GM21390 (cell line): ENCODE results near the gene UBE2D2.
A peak's percentile ranks its signal among the peaks of the same experiment; 100 is the strongest.
"Not testable (repeated sequence)": the region's sequence is repeated elsewhere in the genome, so short reads cannot be mapped to it uniquely, and the experiment has no call there.

Source experiments
- ATAC-seq: cut with Tn5 transposase; IDR thresholded peaks from one replicate; pipeline ENCODE4 v1.9.1; 2021; ENCODE audit not compliant: unreplicated experiment

Gene UBE2D2

DNA sequence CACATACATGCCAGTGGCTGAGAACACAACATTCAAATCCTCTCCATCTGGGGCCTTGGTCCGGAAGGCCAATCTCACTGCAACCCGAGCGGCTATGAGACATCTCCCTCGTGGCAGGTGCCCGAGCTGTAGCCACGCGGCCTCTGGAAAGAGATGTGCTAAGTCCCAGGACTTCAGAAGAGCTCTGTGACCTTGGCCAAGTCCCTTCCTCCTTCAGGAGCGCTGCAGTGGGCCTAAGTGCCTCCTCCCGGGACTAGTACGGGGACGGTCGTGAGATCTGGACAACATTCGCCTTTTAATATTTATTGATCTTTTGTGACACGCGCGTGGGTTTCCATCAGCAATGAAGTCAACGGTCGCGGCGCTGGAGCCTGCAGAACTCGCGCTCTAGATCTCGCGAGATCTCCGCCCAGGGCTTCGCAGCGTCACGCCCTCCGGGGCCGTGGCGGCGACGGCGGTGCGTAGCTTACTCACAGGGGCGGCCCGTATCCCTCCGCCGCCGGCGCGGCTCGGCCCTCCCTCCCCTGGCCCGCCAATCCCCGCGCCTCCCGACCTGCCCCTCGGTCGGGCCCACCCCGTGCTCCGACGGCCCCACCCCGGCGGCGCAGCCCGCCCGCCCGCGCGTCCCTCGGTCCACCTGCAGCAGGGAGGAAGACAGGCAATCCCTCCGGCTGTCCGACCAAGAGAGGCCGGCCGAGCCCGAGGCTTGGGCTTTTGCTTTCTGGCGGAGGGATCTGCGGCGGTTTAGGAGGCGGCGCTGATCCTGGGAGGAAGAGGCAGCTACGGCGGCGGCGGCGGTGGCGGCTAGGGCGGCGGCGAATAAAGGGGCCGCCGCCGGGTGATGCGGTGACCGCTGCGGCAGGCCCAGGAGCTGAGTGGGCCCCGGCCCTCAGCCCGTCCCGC, at the start of gene UBE2D2:
UBE2D2 (plus strand) TSS at position 588 of the 903 bp plus-strand sequence. CDS start 453 bp downstream, outside the sequence.
- ATAC-seq = peak; percentile 83

DNA sequence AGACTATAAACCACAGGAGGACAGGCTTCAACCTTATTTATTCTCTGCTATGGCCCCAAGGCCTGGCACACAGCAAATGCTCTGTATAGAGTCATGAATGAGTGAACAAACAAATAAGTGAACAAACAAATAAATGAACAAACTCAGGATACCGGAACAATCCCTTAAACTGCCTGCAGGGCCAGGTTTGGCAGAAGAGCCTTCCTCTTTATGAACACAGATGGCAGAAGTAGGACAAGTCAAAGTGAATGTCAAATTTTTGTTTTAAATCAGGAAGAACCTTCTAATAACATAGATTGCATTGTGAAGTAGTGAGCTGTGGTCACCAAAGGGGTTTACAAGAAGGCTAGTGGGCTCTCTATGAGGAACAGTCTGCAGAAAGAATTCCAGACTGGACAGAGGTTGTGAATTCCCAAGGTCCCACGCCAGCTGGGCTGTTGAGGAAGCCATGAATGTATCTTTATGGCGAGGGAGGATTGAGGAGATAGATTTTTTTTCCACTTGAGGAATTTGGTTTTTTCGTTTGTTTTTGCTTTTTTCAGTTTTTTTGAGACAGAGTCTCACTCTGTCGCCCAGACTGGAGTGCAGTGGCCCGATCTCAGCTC, 48.3 kb upstream of the UBE2D2 start:
- no peak for ATAC-seq

DNA sequence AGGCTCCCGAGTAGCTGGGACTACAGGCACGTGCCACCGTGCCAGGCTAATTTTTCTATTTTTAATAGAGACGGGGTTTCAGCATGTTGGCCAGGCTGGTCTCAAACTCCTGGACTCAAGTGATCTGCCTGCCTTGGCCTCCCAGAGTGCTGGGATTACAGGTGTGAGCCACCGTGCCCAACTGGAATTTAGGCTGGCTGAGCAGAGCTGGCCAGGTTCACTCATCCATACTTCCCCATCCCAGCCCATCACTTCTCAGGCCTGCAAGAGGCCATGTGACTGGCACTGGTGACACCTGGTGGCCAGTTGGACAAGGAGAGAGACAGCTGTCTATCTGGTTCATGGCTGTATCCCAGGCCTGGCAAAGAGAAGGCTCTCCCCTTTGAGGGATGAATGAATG, 47.7 kb upstream of the UBE2D2 start:
- peak; percentile 55 for ATAC-seq

GRCh38 chr5:139513852-139514485, 47.2 kb upstream of the UBE2D2 start:
- ATAC-seq = no peak

DNA sequence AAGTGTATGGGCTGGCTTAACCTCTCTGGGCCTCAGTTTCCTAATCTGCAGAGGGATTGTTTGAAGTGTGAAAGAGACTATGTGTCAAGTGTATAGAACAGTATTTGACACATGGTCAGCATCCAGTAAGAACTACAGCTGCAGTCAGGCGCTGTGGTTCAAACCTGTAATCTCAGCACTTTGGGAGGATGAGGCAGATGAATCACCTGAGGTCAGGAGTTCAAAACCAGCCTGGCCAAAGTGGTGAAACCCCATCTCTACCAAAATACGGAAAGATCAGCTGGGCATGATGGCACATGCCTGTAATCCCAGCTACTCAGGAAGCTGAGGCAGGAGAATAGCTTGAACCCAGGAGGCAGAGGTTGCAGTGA, 46.7 kb upstream of the UBE2D2 start:
- no peak for ATAC-seq

DNA sequence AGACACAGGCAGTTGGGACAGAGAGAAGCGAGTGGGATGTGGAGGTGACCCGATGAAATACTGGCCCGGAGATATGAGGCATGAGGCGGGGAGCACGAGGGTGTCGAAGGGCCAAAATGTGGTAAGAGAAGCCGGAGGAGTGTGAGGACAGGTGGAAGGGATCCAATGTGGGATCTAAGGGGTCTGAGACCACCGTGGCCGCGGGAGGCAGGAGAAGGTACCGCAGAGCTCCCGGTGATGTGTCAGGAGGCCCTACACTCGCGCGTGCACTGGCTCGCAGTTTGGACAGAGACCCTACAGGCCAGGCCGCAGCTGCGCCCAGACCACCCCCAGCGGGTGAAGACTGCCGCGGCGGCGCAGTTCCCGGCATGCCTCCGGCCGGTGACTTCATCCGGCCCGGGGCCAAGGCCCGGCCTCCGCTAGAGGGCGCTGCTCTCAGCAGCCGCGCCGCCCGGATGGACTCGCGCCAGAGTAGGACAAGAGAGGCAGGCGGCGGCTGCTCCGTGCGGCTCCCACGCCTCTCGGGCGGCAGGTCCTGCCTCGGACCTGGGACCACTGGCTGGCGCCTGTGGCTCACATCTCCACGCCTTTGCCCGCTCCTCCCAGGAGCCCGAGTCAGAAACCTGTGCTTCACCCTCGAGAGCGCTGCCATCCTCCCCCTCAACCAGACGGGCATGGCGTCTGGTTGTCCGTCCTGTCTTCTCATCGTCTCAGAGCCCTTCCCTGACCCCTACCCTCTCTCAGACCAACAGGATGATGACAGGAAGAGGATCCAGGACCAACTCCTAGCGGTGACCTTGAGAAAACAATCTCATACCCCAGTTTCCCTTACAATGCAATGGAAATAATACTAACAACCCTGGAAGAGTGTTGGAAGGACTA, 43.2 kb upstream of the UBE2D2 start:
- peak; percentile 88 for ATAC-seq

DNA sequence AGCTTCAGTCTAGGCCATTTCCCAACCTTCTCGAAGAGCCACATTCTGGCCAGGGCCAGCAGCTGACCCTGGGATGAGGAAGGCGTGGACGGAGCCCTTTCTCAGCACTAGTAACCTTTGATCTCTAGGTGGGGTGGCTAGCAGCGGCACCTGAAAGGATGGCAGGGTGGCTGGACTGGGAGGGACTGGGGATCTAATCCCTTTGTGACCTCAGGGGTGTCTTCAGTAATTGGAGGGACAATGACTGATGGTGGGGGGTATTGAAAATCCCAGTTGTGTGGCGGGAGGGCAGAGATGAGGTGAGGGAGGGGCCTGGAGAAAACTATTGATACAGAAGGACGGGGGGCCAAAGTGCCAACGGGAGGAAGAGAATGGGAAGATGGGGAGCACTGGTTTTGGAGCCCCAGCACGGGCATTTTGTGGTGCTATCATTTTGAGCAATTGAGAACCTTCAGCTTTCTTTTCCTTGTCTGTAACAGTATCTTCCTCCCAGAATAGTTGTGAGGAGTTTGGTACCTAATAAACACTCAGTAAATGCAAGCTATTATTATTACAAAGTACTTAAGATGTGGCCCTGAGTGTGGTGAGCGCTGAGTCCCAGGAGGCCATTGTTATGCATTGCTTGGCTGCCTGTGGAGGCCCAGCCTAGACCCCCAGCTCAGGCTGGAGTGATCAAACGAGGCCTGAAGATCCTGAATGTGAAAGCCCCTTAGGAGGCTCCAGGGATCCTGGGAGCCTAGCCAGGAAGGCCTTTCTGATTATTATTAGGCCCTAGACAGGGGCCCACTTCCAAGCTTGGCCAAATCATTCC, 37.3 kb upstream of the UBE2D2 start:
- no peak for ATAC-seq

DNA sequence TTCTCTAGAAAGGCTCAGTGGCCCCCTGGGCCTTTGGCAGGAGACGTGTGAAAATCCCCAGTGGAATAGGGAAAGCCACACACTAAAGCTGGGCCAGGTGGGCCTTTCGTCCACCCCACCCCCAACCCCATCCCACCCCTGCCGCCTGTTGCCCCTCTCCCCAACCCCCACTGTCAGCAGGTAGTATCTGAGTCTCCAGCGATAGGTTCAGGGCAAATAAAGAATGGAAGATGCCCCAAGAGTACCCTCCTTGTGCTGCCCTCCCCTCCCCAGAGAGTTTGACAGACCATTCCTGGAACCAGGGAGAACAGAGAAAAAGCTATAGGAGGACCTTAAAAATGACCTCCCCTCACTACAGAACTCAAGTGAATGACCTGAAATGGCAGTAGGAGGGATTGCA, 36.7 kb upstream of the UBE2D2 start:
- ATAC-seq = no peak

DNA sequence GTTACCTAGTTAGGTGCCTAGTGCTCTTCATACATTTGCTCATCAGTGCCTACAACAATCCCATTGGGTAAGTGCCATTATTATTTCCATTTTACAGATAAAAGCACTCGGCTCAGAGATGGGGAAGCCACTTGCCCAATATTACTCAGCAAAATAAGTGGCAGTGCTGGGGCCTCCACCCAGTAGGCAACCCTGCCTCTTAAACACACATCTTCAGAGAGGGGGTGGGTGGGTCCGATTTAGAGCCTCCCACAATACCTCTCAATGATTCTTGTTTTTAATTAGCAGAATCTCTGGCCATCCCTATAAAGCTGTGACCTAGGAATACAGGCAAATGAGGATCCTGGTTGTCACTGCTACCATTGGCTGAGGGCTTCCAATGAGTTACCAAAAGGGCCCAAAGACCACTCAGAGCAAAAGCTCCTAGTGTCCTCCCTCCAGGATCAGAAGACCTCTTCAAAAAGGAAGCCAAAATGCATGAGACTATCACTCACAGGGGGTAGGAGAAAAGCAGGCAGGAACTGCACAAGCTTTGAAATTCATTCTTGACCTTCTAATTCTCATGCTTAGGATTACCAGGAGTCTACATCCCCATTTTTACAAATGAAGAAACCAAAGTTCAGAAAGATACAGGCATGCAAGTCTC, 36.1 kb upstream of the UBE2D2 start:
- no peak for ATAC-seq

GRCh38 chr5:139525586-139526308, 35.4 kb upstream of the UBE2D2 start:
- ATAC-seq = not testable (repeated sequence)

DNA sequence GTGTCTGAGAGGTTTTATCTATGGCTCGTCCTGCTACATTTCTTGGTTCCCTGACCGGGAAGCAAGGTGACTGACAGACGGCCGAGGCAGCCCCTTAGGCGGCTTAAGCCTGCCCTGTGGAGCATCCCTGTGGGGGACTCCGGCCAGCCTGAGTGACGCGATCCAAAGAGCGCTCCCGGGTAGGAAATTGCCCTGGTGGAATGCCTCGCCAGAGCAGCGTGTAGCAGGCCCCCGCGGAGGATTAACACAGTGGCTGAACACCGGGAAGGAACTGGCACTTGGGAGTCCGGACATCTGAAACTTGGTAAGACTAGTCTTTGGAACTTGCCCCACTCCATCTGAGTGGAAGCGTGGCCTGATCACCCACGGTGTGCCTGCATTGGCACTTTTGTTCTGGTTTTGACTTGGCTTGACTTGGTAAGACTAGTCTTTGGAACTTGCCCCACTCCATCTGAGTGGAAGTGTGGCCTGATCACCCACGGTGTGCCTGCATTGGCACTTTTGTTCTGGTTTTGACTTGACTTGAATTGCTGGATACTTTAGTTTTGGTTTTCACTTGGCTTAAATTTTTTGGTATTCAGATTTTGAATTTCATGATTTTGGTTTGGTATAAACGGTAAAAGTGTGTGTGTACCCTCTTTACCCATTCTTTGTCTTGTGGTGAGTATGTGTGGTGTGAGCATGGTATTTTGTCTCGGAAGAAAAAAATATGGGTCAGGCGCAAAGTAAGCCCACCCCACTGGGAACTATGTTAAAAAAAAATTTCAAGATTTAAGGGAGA, 34.6 kb upstream of the UBE2D2 start:
- ATAC-seq = not testable (repeated sequence)

DNA sequence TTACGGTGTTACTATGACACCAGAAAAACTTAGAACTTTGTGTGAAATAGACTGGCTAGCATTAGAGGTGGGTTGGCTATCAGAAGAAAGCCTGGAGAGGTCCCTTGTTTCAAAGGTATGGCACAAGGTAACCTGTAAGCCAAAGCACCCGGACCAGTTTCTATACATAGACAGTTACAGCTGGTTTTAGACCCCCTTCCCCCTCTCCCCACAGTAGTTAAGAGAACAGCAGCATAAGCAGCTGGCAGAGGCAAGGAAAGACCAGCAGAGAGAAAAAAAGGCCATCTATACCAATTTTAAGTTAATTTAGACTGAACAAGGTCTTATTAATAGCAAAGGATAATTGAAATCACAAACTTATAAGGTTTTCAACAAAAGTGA, 34.1 kb upstream of the UBE2D2 start:
- not testable (repeated sequence) for ATAC-seq

DNA sequence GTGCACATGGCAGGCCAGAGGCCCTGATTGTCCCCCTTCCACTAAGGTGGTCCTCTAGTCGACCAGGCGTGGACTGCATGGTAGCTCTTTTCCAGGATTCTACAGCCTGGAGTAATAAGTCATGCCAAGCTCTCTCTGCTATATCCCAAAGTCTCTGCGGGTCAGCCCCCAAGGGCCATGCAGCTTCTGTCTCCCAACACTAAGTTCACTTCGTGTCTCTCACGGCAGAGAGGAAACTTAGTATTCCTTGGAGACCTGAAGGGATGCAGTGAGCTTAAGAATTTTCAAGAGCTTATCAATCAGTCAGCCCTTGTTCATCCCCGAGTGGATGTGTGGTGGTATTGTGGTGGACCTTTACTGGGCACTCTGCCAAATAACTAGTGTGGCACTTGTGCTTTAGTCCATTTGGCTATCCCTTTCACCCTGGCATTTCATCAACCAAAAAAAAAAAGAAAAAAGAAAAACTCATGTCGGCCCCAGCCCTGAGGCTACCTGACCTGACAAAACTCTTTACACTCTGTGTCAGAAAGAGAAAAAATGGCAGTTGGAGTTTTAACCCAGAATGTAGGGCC, 33.2 kb upstream of the UBE2D2 start:
- not testable (repeated sequence) for ATAC-seq

GRCh38 chr5:139528695-139529094, 32.4 kb upstream of the UBE2D2 start:
- not testable (repeated sequence) for ATAC-seq

- ATAC-seq = not testable (repeated sequence)
Measured at GRCh38 chr5:139530079-139530478, 31.1 kb upstream of the UBE2D2 start.

DNA sequence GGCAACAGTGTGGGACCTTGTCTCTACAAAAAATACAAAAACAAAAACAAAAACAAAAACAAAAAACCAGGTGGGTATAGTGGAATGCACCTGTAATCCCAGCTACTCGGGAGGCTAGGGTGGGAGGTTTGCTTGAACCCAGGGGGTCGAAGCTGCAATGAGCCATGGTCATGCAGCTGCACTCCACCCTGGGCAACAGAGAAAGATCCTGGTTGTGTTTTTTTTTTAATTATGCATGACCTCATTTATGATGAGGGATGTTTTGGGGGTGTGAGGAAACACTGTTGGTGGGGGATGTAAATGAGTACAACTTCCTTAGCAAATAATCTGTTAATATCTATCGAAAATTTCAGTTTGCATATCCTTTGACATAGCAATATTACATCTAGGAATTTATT, 29.4 kb upstream of the UBE2D2 start:
- no peak for ATAC-seq

DNA sequence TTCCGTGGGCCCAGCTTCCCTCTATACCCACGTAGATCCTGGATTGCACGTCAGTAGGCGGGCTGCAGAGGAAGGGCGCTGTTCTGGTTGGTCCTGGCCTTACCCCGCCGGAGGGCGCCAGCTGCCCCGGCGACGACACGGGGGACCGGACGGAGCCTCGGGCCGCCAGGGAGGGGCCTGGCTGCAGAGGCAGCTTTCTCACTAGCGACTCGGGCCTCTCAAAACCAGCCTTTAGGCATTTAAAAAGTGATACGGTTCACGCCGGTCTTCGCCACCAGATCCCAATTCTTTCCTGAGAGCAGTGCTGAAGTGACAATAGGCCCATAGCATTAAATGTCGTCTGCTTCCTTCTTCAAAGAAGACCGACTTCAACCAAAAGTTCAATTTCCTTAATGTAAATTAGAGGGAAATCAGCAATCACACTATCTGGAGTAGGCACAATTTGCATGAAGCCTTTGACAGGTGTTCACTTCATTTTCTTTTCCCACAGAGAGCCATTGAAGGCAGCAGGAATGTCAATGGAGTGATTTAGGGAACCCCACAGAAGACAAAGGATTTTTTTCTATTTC, 17.6 kb upstream of the UBE2D2 start:
- ATAC-seq = peak; percentile 95
